Spinal cord (tissue), 10 donors: ENCODE measurements around the gene CSNK2B. TPM values are rescaled to one million over a fixed set of nuclear protein-coding genes. Genes with fewer than 3 reads are reported as not detected.

ENCODE experiments used
- DNase-seq, 6 donors: peaks; one replicate each; pipeline versions ENCODE4 v3.0.0 to v3.0.0-alpha.2; 2013 to 2015; ENCODE audit warnings: low spot score in 6 of 6, low read depth in 4 of 6
- H3K27ac ChIP-seq: one replicate; pipeline ENCODE4 v1.5.1; 2013; ENCODE audit warnings: low read depth, low read length, control low read depth
- H3K27me3 ChIP-seq: one replicate; pipeline ENCODE4 v1.6.1; 2013; ENCODE audit warnings: low read length; ENCODE audit not compliant: control insufficient read depth, insufficient read depth
- H3K36me3 ChIP-seq: one replicate; pipeline ENCODE4 v1.6.1; 2013; ENCODE audit warnings: low read length; ENCODE audit not compliant: control insufficient read depth, insufficient read depth
- H3K4me1 ChIP-seq: one replicate; pipeline ENCODE4 v1.6.1; 2013; ENCODE audit warnings: low read length; ENCODE audit not compliant: control insufficient read depth, insufficient read depth
- H3K4me3 ChIP-seq: one replicate; pipeline ENCODE4 v1.5.1; 2013; ENCODE audit warnings: low read depth, low read length, control low read depth
- H3K9me3 ChIP-seq: one replicate; pipeline ENCODE4 v1.6.1; 2013; ENCODE audit warnings: low read length; ENCODE audit not compliant: control insufficient read depth, insufficient read depth
- WGBS: methylation state at CpG from one replicate; pipeline ENCODE4 v1.1.5; 2013; ENCODE audit warnings: missing lambda C conversion rate; ENCODE audit not compliant: insufficient coverage; 5-methylcytosine and 5-hydroxymethylcytosine counted together
- polyA plus RNA-seq, 2 donors: library from polyadenylated mRNA; unstranded; fragments of 120-200 nt; gene quantifications; one replicate each; pipeline ENCODE4 v1.2.1, GENCODE V29; 2013; ENCODE audit not compliant: insufficient read length in 2 of 2
- total RNA-seq, 2 donors: library from RNA; depleted of rRNA in 1 of 2; stranded (reverse); fragments of 120-200 nt in 1 of 2; fragments of >200 nt in 1 of 2; gene quantifications; one replicate each; pipeline versions ENCODE4 v1.2.3 to v1.2.4, GENCODE V29; 2013 to 2014
- donor health status: healthy.

The CSNK2B gene
- total and polyA plus RNA-seq, 4 donors, result 54.3 to 215 (median 198) TPM

- Histone ChIP-seq H3K27ac (peak overlapping the region; percentile 99), H3K27me3 (no peaks in the 10 kb centered on the region), H3K36me3 (peaks cover 29% of the 10 kb centered on the region), H3K4me3 (peak overlapping the region; percentile 98), H3K9me3 (no peaks in the 10 kb centered on the region), H3K4me1 (peaks cover 18% of the 10 kb centered on the region)
- no peak for DNase-seq
- WGBS, result 5% methylated on average over 25 of the region's 29 CpGs
Observed at GRCh38 chr6:31651602-31652191, 14.2 kb upstream of the CSNK2B start.

GRCh38 chr6:31652925-31653724 is 12.8 kb upstream of the CSNK2B start:
- Histone ChIP-seq H3K27ac (peak overlapping the region; percentile 99), H3K27me3 (no peaks in the 10 kb centered on the region), H3K4me1 (peaks cover 19% of the 10 kb centered on the region), H3K9me3 (no peaks in the 10 kb centered on the region), H3K36me3 (peaks cover 24% of the 10 kb centered on the region), H3K4me3 (peak overlapping the region; percentile 98)
- no peak for DNase-seq
- 1% methylated on average over 20 of the region's 37 CpGs for WGBS

GRCh38 chr6:31654574-31655348 is 11.1 kb upstream of the CSNK2B start:
- 100% methylated on average over 1 of the region's 8 CpGs for WGBS

GRCh38 chr6:31655349-31656237 is 10.3 kb upstream of the CSNK2B start, which contains the start of gene APOM:
APOM (plus strand) TSS chr6:31655894; CDS start chr6:31655967, 73 bp downstream.
- no peak within 1 kb of the TSS for H3K27ac ChIP-seq
- peaks cover 25% of the 10 kb centered on the region for H3K36me3 ChIP-seq
- H3K27me3 ChIP-seq, result no peaks in the 10 kb centered on the region
- peaks cover 40% of the 10 kb centered on the region for H3K4me1 ChIP-seq
- no peak within 1 kb of the TSS for H3K4me3 ChIP-seq
- WGBS, result 100% methylated on average over 4 of the region's 8 CpGs
- no peaks in the 10 kb centered on the region for H3K9me3 ChIP-seq
- no peak for DNase-seq

More at GRCh38 chr6:31654574-31655348, 11.1 kb upstream of the CSNK2B start:
- H3K36me3 ChIP-seq, result peaks cover 25% of the 10 kb centered on the region
- H3K27ac ChIP-seq, result no peak overlapping the region
- H3K9me3 ChIP-seq, result no peaks in the 10 kb centered on the region
- H3K4me1 ChIP-seq, result peaks cover 34% of the 10 kb centered on the region
- H3K4me3 ChIP-seq, result no peak overlapping the region
- no peaks in the 10 kb centered on the region for H3K27me3 ChIP-seq
- no peak for DNase-seq

GRCh38 chr6:31657406-31658157 is 8.3 kb upstream of the CSNK2B start:
- no peak overlapping the region for H3K27ac ChIP-seq
- H3K4me3 ChIP-seq, result no peak overlapping the region
- no peaks in the 10 kb centered on the region for H3K9me3 ChIP-seq
- H3K36me3 ChIP-seq, result peaks cover 38% of the 10 kb centered on the region
- H3K27me3 ChIP-seq, result no peaks in the 10 kb centered on the region
- DNase-seq, result no peak
- 93% methylated on average over 2 of the region's 6 CpGs for WGBS
- H3K4me1 ChIP-seq, result peaks cover 43% of the 10 kb centered on the region

GRCh38 chr6:31658158-31658688 is 7.7 kb upstream of the CSNK2B start:
- H3K27me3 ChIP-seq, result no peaks in the 10 kb centered on the region
- H3K9me3 ChIP-seq, result no peaks in the 10 kb centered on the region
- no peak overlapping the region for H3K4me3 ChIP-seq
- 91% methylated on average over 2 of the region's 4 CpGs for WGBS
- DNase-seq, result no peak
- peaks cover 42% of the 10 kb centered on the region for H3K36me3 ChIP-seq
- H3K27ac ChIP-seq, result no peak overlapping the region
- H3K4me1 ChIP-seq, result peaks cover 45% of the 10 kb centered on the region

- H3K27me3 ChIP-seq, result no peaks in the 10 kb centered on the region
- DNase-seq, result no peak
- H3K9me3 ChIP-seq, result no peaks in the 10 kb centered on the region
- H3K4me3 ChIP-seq, result peak overlapping the region; percentile 61
- WGBS, result 90% methylated on average over 12 of the region's 13 CpGs
- H3K27ac ChIP-seq, result peak overlapping the region; percentile 79
- H3K4me1 ChIP-seq, result peaks cover 46% of the 10 kb centered on the region
- H3K36me3 ChIP-seq, result peaks cover 47% of the 10 kb centered on the region
Observed at GRCh38 chr6:31658983-31659648, 6.8 kb upstream of the CSNK2B start.
